HG03354 (cell line): ENCODE data around the gene DPH3.

Experiments used
- ATAC-seq: cut with Tn5 transposase; IDR thresholded peaks from one replicate; pipeline ENCODE4 v1.9.1; 2021; ENCODE audit warnings: mild to moderate bottlenecking; ENCODE audit not compliant: unreplicated experiment, poor library complexity, severe bottlenecking

DPH3 gene

GRCh38 chr3:16295298-16295890 lies 30.7 kb upstream of the DPH3 start:
- ATAC-seq: no peak

GRCh38 chr3:16294844-16295243 lies 30.1 kb upstream of the DPH3 start:
- no peak for ATAC-seq

- ATAC-seq: no peak
Measured at GRCh38 chr3:16290827-16291196, 26.1 kb upstream of the DPH3 start.

GRCh38 chr3:16290007-16290826 lies 25.5 kb upstream of the DPH3 start:
- ATAC-seq: no peak

- ATAC-seq: no peak
Measured at GRCh38 chr3:16289144-16289889, 24.6 kb upstream of the DPH3 start.

GRCh38 chr3:16288664-16289063 lies 23.9 kb upstream of the DPH3 start:
- ATAC-seq: no peak

GRCh38 chr3:16286751-16287543 lies 22.2 kb upstream of the DPH3 start:
- ATAC-seq: no peak

GRCh38 chr3:16286161-16286560 lies 21.4 kb upstream of the DPH3 start:
- ATAC-seq: peak; percentile 45

GRCh38 chr3:16284633-16285032 lies 19.9 kb upstream of the DPH3 start:
- ATAC-seq: no peak

GRCh38 chr3:16280671-16281070 lies 15.9 kb upstream of the DPH3 start:
- no peak for ATAC-seq

- no peak for ATAC-seq
Measured at GRCh38 chr3:16279010-16279801, 14.5 kb upstream of the DPH3 start.

GRCh38 chr3:16277471-16277870 lies 12.7 kb upstream of the DPH3 start:
- no peak for ATAC-seq

- no peak for ATAC-seq
Measured at GRCh38 chr3:16273867-16274266, 9.1 kb upstream of the DPH3 start.

GRCh38 chr3:16272588-16272987 lies 7.8 kb upstream of the DPH3 start:
- ATAC-seq: no peak

- no peak for ATAC-seq
Measured at GRCh38 chr3:16270855-16271254, 6.1 kb upstream of the DPH3 start.

- ATAC-seq: no peak
Measured at GRCh38 chr3:16266714-16267113, 2.0 kb upstream of the DPH3 start.

GRCh38 chr3:16265455-16265786 lies 678 bp upstream of the DPH3 start:
- no peak for ATAC-seq

GRCh38 chr3:16264174-16264707 lies 502 bp downstream of the DPH3 start:
- ATAC-seq: peak; percentile 3

GRCh38 chr3:16262174-16262573 lies 2.6 kb downstream of the DPH3 start:
- ATAC-seq: no peak
